Motor neuron (in vitro differentiated cells): ENCODE data around the gene NUDT22. TPM values are rescaled to one million over a fixed set of nuclear protein-coding genes. Genes with fewer than 3 reads are reported as not detected.
A peak's percentile ranks its signal among the peaks of the same experiment; 100 is the strongest.

ENCODE experiments used
- ATAC-seq, 8 experiments: fragments of 200-7000 bp; cut with Tn5 transposase; replicated peaks in 6 of 8; 2 replicates each; pipeline ENCODE4 v1.8.0; 2021; ENCODE audit warnings: mild to moderate bottlenecking in 8 of 8, moderate library complexity in 8 of 8
- H3K27ac ChIP-seq, 2 donors: fragments of 250-450 bp; sonication (Bioruptor Pico); 2 replicates each; pipeline ENCODE4 v1.9.0; 2021; ENCODE audit warnings: antibody characterized with exemption in 2 of 2, mild to moderate bottlenecking in 2 of 2, moderate library complexity in 1 of 2
- H3K4me1 ChIP-seq, 2 donors: fragments of 250-450 bp; sonication (Bioruptor Pico); replicated peaks in 1 of 2; 2 replicates each; pipeline ENCODE4 v1.6.1; 2021; ENCODE audit warnings: antibody characterized with exemption in 2 of 2, mild to moderate bottlenecking in 2 of 2, moderate library complexity in 1 of 2
- H3K4me3 ChIP-seq, 5 donors: fragments of 250-450 bp; sonication (Bioruptor Pico); 2 replicates each; pipeline ENCODE4 v1.9.0; 2021; ENCODE audit warnings: antibody characterized with exemption in 5 of 5, mild to moderate bottlenecking in 5 of 5, moderate library complexity in 4 of 5
- WGBS, 10 experiments: fragments of 450-650 bp; shearing (Covaris generic); methylation state at CpG; one replicate each; pipeline ENCODE4 v1.0.0; 2022; 5-methylcytosine and 5-hydroxymethylcytosine counted together
- in situ Hi-C, 9 experiments: fragments of 400-800 bp; cut with MboI; loops; one replicate each; pipeline ENCODE4 v1.15.0; 2021; ENCODE audit warnings: low sequenced_read_pairs in 9 of 9, low pct_unique_long_range_greater_than_20kb in 2 of 9; ENCODE audit not compliant: unreplicated experiment in 9 of 9
- total RNA-seq, 8 experiments: library from RNA; unstranded; fragments of 300-600 nt; gene quantifications; 2 replicates each; pipeline versions ENCODE4 v1.2.3 to v1.2.4, GENCODE V29; 2022

The NUDT22 gene
- total RNA-seq, 8 experiments from 2014 or later = 17.3 to 65.4 (median 35.4) TPM

GRCh38 chr11:64224891-64225607 lies 1.0 kb upstream of the NUDT22 start:
- ATAC-seq = peak in 4 of 8 experiments; percentile 1 to 8 (median 3)
- H3K4me1 ChIP-seq = peaks cover 21 to 29% of the 10 kb centered on the region in 2 donors
- in situ Hi-C loops = no loop called here
- peak overlapping the region; percentile 77 to 85 for H3K27ac ChIP-seq
- H3K4me3 ChIP-seq = peak overlapping the region; percentile 61 to 83 (median 73)
- 47 to 77% (median 67%) methylated on average over 3 to 12 of the region's 22 CpGs; no CpG with 5 or more reads in 4 of the 10 experiments for WGBS, 10 experiments

GRCh38 chr11:64226507-64227051 lies 505 bp downstream of the NUDT22 start:
- Histone ChIP-seq H3K4me1 (peaks cover 24 to 33% of the 10 kb centered on the region in 2 donors), H3K4me3 (peak overlapping the region; percentile 61 to 83 (median 73)), H3K27ac (peak overlapping the region; percentile 77 to 85)
- WGBS, 10 experiments = 0 to 68% (median 56%) methylated on average over 1 to 8 of the region's 26 CpGs; no CpG with 5 or more reads in 5 of the 10 experiments
- in situ Hi-C loops = no loop called here
- peak; percentile 6 to 24 (median 10) for ATAC-seq

GRCh38 chr11:64227405-64227956 lies 1.4 kb downstream of the NUDT22 start:
- 20 to 100% (median 80%) methylated on average over 1 to 2 of the region's 3 CpGs; no CpG with 5 or more reads in 5 of the 10 experiments for WGBS, 10 experiments
- H3K4me1 ChIP-seq = peaks cover 27 to 34% of the 10 kb centered on the region in 2 donors
- in situ Hi-C loops = no loop called here
- no peak overlapping the region for H3K27ac ChIP-seq
- no peak for ATAC-seq
- peak overlapping the region in 1 of 5 donors; percentile 78 for H3K4me3 ChIP-seq

GRCh38 chr11:64229090-64229743 lies 3.1 kb downstream of the NUDT22 start:
- WGBS, 10 experiments = 67 to 100% (median 91%) methylated on average over 1 to 6 of the region's 12 CpGs; no CpG with 5 or more reads in 6 of the 10 experiments
- H3K27ac ChIP-seq = peak overlapping the region; percentile 88 to 92
- peaks cover 34 to 35% of the 10 kb centered on the region in 2 donors for H3K4me1 ChIP-seq
- peak overlapping the region in 2 of 5 donors; percentile 65 to 68 for H3K4me3 ChIP-seq
- in situ Hi-C loops = no loop called here
- ATAC-seq = no peak

- Histone ChIP-seq H3K27ac (peak overlapping the region; percentile 88 to 92), H3K4me1 (peaks cover 34 to 35% of the 10 kb centered on the region in 2 donors), H3K4me3 (peak overlapping the region; percentile 53 to 68 (median 64))
- WGBS, 10 experiments = 0 to 60% (median 49%) methylated on average over 1 to 8 of the region's 13 CpGs; no CpG with 5 or more reads in 1 of the 10 experiments
- no peak for ATAC-seq
- in situ Hi-C loops = no loop called here
These were observed 3.7 kb downstream of the NUDT22 start for GRCh38 chr11:64229744-64230170.

GRCh38 chr11:64230171-64230984 lies 4.3 kb downstream of the NUDT22 start, which contains the start of gene DNAJC4:
DNAJC4 (plus strand) TSS chr11:64230548; CDS start chr11:64230855, 307 bp downstream.
- WGBS, 10 experiments = 0 to 5% (median 2%) methylated on average over 3 to 14 of the region's 62 CpGs; no CpG with 5 or more reads in 4 of the 10 experiments

GRCh38 chr11:64230985-64231365 lies 4.9 kb downstream of the NUDT22 start:
- peak overlapping the region; percentile 88 to 92 for H3K27ac ChIP-seq
- H3K4me3 ChIP-seq = peak overlapping the region; percentile 53 to 68 (median 64)
- 0 to 20% (median 5%) methylated on average over 1 to 4 of the region's 8 CpGs; no CpG with 5 or more reads in 5 of the 10 experiments for WGBS, 10 experiments
- H3K4me1 ChIP-seq = peaks cover 27 to 38% of the 10 kb centered on the region in 2 donors
- no peak for ATAC-seq
- in situ Hi-C loops = no loop called here

More at GRCh38 chr11:64230171-64230984, 4.3 kb downstream of the NUDT22 start, which contains the start of gene DNAJC4:
- in situ Hi-C loops = no loop called here
- Histone ChIP-seq H3K4me3 (peak within 1 kb of the TSS; percentile 53 to 68 (median 64)), H3K4me1 (peaks cover 28 to 35% of the 10 kb centered on the region in 2 donors), H3K27ac (peak within 1 kb of the TSS; percentile 88 to 92)
- peak; percentile 42 to 76 (median 68) for ATAC-seq

- 80 to 96% (median 94%) methylated on average over 4 to 7 of the region's 7 CpGs; no CpG with 5 or more reads in 7 of the 10 experiments for WGBS, 10 experiments
These were observed 5.5 kb downstream of the NUDT22 start for GRCh38 chr11:64231546-64231945.

GRCh38 chr11:64232182-64232966 lies 6.3 kb downstream of the NUDT22 start:
- 20 to 95% (median 83%) methylated on average over 1 to 8 of the region's 15 CpGs; no CpG with 5 or more reads in 4 of the 10 experiments for WGBS, 10 experiments
- ATAC-seq = no peak
- Histone ChIP-seq H3K27ac (no peak overlapping the region), H3K4me1 (peaks cover 18 to 31% of the 10 kb centered on the region in 2 donors), H3K4me3 (no peak overlapping the region)
- in situ Hi-C loops = no loop called here

More at GRCh38 chr11:64231546-64231945, 5.5 kb downstream of the NUDT22 start:
- in situ Hi-C loops = no loop called here
- H3K4me1 ChIP-seq = peaks cover 26 to 38% of the 10 kb centered on the region in 2 donors
- ATAC-seq = no peak
- H3K4me3 ChIP-seq = peak overlapping the region in 4 of 5 donors; percentile 62 to 68 (median 64)
- no peak overlapping the region for H3K27ac ChIP-seq

GRCh38 chr11:64232967-64233315 lies 6.9 kb downstream of the NUDT22 start:
- ATAC-seq = no peak
- Histone ChIP-seq H3K4me1 (peaks cover 15 to 29% of the 10 kb centered on the region in 2 donors), H3K27ac (no peak overlapping the region), H3K4me3 (no peak overlapping the region)
- in situ Hi-C loops = no loop called here
- WGBS, 10 experiments = 30 to 100% (median 91%) methylated on average over 1 to 8 of the region's 8 CpGs; no CpG with 5 or more reads in 1 of the 10 experiments

- in situ Hi-C loops = no loop called here
- peak within 1 kb of the TSS; percentile 38 to 66 (median 53) for H3K4me3 ChIP-seq
- peak; percentile 27 to 50 (median 46) for ATAC-seq
- WGBS, 10 experiments = 0 to 7% (median 5%) methylated on average over 1 to 10 of the region's 62 CpGs; no CpG with 5 or more reads in 7 of the 10 experiments
- peaks cover 14 to 29% of the 10 kb centered on the region in 2 donors for H3K4me1 ChIP-seq
- H3K27ac ChIP-seq = peak within 1 kb of the TSS; percentile 42 to 77
These were observed 8.0 kb downstream of the NUDT22 start, which contains the start of gene VEGFB for GRCh38 chr11:64233913-64234586. VEGFB (plus strand) TSS chr11:64234584; CDS start chr11:64234834, 250 bp downstream.
